ENCODE measurements around the gene MRPL53. TPM values are rescaled to one million over a fixed set of nuclear protein-coding genes. Genes with fewer than 3 reads are reported as not detected.

MRPL53 gene
- polyA plus RNA-seq, 3 donors = 52.0 to 74.4 (median 62.3) TPM

GRCh38 chr2:74436111-74436805 is 36.2 kb downstream of the MRPL53 start:
- no peak for DNase-seq

- DNase-seq = no peak
Measured at GRCh38 chr2:74430502-74430901, 42.0 kb downstream of the MRPL53 start.

GRCh38 chr2:74429487-74430451 is 42.7 kb downstream of the MRPL53 start:
- DNase-seq = no peak

- DNase-seq = no peak
Measured at GRCh38 chr2:74428675-74429074, 43.8 kb downstream of the MRPL53 start.

GRCh38 chr2:74427551-74427950 is 44.9 kb downstream of the MRPL53 start:
- DNase-seq = no peak

GRCh38 chr2:74426181-74426758 is 46.2 kb downstream of the MRPL53 start:
- DNase-seq = no peak

GRCh38 chr2:74425523-74425922 is 47.0 kb downstream of the MRPL53 start:
- DNase-seq = no peak

- DNase-seq = no peak
Measured at GRCh38 chr2:74424995-74425406, 47.5 kb downstream of the MRPL53 start.

GRCh38 chr2:74424139-74424992 is 48.1 kb downstream of the MRPL53 start:
- DNase-seq = no peak

GRCh38 chr2:74423231-74424095 is 49.0 kb downstream of the MRPL53 start:
- no peak for DNase-seq

Other genes with a start within 250 kb of the MRPL53 start
- gene SLC4A5, start 129.3 kb downstream of the MRPL53 start, polyA plus RNA-seq (ENCODE audit: insufficient read length in 3 of 3) = 1 to 10 TPM; 1.9 to 5.6 (median 3.4) TPM
- gene DCTN1, start 92.4 kb downstream of the MRPL53 start, polyA plus RNA-seq (ENCODE audit: insufficient read length in 3 of 3) = 100 to 1,000 TPM; 157 to 179 (median 167) TPM
- 1 to 10 TPM; 8.4 to 9.2 (median 8.5) TPM for gene C2orf81, start 51.1 kb downstream of the MRPL53 start, polyA plus RNA-seq (ENCODE audit: insufficient read length in 3 of 3)
- 10 to 100 TPM; 38.6 to 44.6 (median 43.7) TPM for gene WDR54, start 51.0 kb downstream of the MRPL53 start, polyA plus RNA-seq (ENCODE audit: insufficient read length in 3 of 3)
- gene RTKN, start 30.7 kb downstream of the MRPL53 start, polyA plus RNA-seq (ENCODE audit: insufficient read length in 3 of 3) = 10 to 100 TPM; 77.2 to 92.8 (median 82.4) TPM
- 10 to 100 TPM; 26.5 to 38.9 (median 28.7) TPM for gene INO80B, start 17.6 kb downstream of the MRPL53 start, polyA plus RNA-seq (ENCODE audit: insufficient read length in 3 of 3)
- 100 to 1,000 TPM; 126 to 130 (median 127) TPM for gene WBP1, start 14.2 kb downstream of the MRPL53 start, polyA plus RNA-seq (ENCODE audit: insufficient read length in 3 of 3)
- 10 to 100 TPM; 48.8 to 60.1 (median 49.3) TPM for gene MOGS, start 7.3 kb downstream of the MRPL53 start, polyA plus RNA-seq (ENCODE audit: insufficient read length in 3 of 3)
- 10 to 100 TPM; 10.2 to 18.6 (median 17.1) TPM for gene CCDC142, start 10.3 kb upstream of the MRPL53 start, polyA plus RNA-seq (ENCODE audit: insufficient read length in 3 of 3)
- gene TTC31, start 10.4 kb upstream of the MRPL53 start, polyA plus RNA-seq (ENCODE audit: insufficient read length in 3 of 3) = 10 to 100 TPM; 29.3 to 36.0 (median 34.1) TPM
- gene LBX2, start 26.9 kb upstream of the MRPL53 start, polyA plus RNA-seq (ENCODE audit: insufficient read length in 3 of 3) = 1 to 10 TPM; 3.1 to 7.9 (median 3.9) TPM
- gene PCGF1, start 35.0 kb upstream of the MRPL53 start, polyA plus RNA-seq (ENCODE audit: insufficient read length in 3 of 3) = 10 to 100 TPM; 25.2 to 29.2 (median 27.8) TPM
- gene TLX2, start 41.8 kb upstream of the MRPL53 start, polyA plus RNA-seq (ENCODE audit: insufficient read length in 3 of 3) = under 1 TPM; 0.06 to 0.17 (median 0.13) TPM
- gene DQX1, start 53.6 kb upstream of the MRPL53 start, polyA plus RNA-seq (ENCODE audit: insufficient read length in 3 of 3) = under 1 TPM; 0.21 to 0.57 (median 0.43) TPM
- gene AUP1, start 57.0 kb upstream of the MRPL53 start, polyA plus RNA-seq (ENCODE audit: insufficient read length in 3 of 3) = 100 to 1,000 TPM; 106 to 113 (median 110) TPM
- 10 to 100 TPM; 34.8 to 37.9 (median 37.0) TPM for gene HTRA2, start 57.3 kb upstream of the MRPL53 start, polyA plus RNA-seq (ENCODE audit: insufficient read length in 3 of 3)
- gene LOXL3, start 81.3 kb upstream of the MRPL53 start, polyA plus RNA-seq (ENCODE audit: insufficient read length in 3 of 3) = 10 to 100 TPM; 10.1 to 11.4 (median 11.4) TPM
- 10 to 100 TPM; 10.1 to 11.0 (median 10.5) TPM for gene DOK1, start 82.0 kb upstream of the MRPL53 start, polyA plus RNA-seq (ENCODE audit: insufficient read length in 3 of 3)
- 1 to 10 TPM in 1 of 3 donors, under 1 TPM in 2; 0.61 to 1.1 (median 0.75) TPM for gene M1AP, start 175.7 kb upstream of the MRPL53 start, polyA plus RNA-seq (ENCODE audit: insufficient read length in 3 of 3)
- 1 to 10 TPM; 6.8 to 8.7 (median 7.4) TPM for gene SEMA4F, start 181.6 kb upstream of the MRPL53 start, polyA plus RNA-seq (ENCODE audit: insufficient read length in 3 of 3)

All from renal pelvis (tissue), 4 donors.